ENCODE data around the gene DEDD2.

DNA sequence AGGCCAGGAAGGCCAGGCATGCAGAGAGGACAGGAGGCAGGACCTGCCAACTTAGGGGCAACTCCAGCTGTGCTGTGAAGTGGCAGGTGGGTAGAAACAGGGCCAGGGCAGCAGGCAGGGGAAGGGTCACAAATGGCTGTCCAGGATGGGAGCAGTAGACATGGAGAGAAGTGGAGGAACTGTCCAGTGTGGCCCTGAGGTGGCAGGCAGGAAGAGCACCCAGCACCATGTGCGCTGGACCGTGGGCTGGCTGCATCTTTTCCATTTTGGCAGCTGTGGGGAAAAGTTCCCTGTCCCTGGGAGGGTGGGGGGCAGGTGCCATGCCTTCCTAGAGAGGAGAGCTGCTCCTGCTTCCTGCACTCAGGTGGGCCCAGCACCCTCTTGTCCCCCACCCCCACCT is 13.8 kb downstream of the DEDD2 start:
- TF ChIP-seq POLR2AphosphoS5 (IDR thresholded peaks at IDR 0.05; ENCODE audit: insufficient read depth in 1 of 2, low read depth in 1 of 2) (no peak), POLR2A (IDR thresholded peaks at IDR 0.05) (no peak)
- TF ChIP-seq, protein P1, sequence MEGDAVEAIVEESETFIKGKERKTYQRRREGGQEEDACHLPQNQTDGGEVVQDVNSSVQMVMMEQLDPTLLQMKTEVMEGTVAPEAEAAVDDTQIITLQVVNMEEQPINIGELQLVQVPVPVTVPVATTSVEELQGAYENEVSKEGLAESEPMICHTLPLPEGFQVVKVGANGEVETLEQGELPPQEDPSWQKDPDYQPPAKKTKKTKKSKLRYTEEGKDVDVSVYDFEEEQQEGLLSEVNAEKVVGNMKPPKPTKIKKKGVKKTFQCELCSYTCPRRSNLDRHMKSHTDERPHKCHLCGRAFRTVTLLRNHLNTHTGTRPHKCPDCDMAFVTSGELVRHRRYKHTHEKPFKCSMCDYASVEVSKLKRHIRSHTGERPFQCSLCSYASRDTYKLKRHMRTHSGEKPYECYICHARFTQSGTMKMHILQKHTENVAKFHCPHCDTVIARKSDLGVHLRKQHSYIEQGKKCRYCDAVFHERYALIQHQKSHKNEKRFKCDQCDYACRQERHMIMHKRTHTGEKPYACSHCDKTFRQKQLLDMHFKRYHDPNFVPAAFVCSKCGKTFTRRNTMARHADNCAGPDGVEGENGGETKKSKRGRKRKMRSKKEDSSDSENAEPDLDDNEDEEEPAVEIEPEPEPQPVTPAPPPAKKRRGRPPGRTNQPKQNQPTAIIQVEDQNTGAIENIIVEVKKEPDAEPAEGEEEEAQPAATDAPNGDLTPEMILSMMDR (IDR thresholded peaks at IDR 0.05): no peak
